A549 (cell line): ENCODE measurements around the gene TMEM132D. TPM values are rescaled to one million over a fixed set of nuclear protein-coding genes. Genes with fewer than 3 reads are reported as not detected.

Source experiments
- ATAC-seq, 2 experiments: fragments of 200-7000 bp in 1 of 2; fragments of >200 bp in 1 of 2; cut with Nextera tagmentation in 1 of 2; cut with Tn5 transposase in 1 of 2; 3 replicates each; pipeline versions ENCODE4 v1.8.0 to v1.9.1; 2018 to 2020; ENCODE audit warnings: mild to moderate bottlenecking in 1 of 2, moderate library complexity in 1 of 2
- CTCF ChIA-PET: fragments of 300-600 bp; sonication (Branson Sonifier 250); formaldehyde crosslinking; extraction: SDS; loops from one replicate; lab custom pipeline; 2021; ENCODE audit warnings: antibody characterized with exemption, inconsistent platforms; lab: Yijun Ruan, JAX
- POLR2A ChIA-PET: fragments of 350-600 bp; formaldehyde crosslinking; extraction: SDS; loops from one replicate; lab custom pipeline; 2021; ENCODE audit warnings: antibody characterized with exemption, inconsistent platforms; lab: Yijun Ruan, JAX
- DNase-seq, 2 experiments: peaks; one replicate each; pipeline versions ENCODE4 v3.0.0 to v3.0.0-alpha.2; 2011 to 2016; ENCODE audit warnings: low read depth in 1 of 2, low spot score in 1 of 2
- FAIRE-seq: peaks from 2 replicates; lab custom pipeline; 2011; peaks lifted over from hg19 to GRCh38; lab: Jason Lieb, UNC
- H3K27ac ChIP-seq, 2 experiments: fragments of >200 bp; sonication (Bioruptor Twin); formaldehyde crosslinking; 3 replicates each; pipeline ENCODE4 v1.5.1; 2016 to 2017
- H3K4me1 ChIP-seq: fragments of >200 bp; sonication (Bioruptor Twin); formaldehyde crosslinking; 3 replicates; pipeline ENCODE4 v1.6.1; 2016
- H3K4me2 ChIP-seq: fragments of >200 bp; sonication (Bioruptor Twin); formaldehyde crosslinking; 3 replicates; pipeline ENCODE4 v1.6.1; 2016
- H3K4me3 ChIP-seq: fragments of >200 bp; sonication (Bioruptor Twin); formaldehyde crosslinking; 3 replicates; pipeline ENCODE4 v1.5.1; 2016
- H3K9me3 ChIP-seq: fragments of >200 bp; sonication (Bioruptor Twin); formaldehyde crosslinking; 3 replicates; pipeline ENCODE4 v1.6.1; 2016
- CHD2 ChIP-seq: fragments of 150-350 bp; IDR thresholded peaks from 2 replicates; pipeline ENCODE4 v1.6.1; 2014; ENCODE audit warnings: low read length; ENCODE audit not compliant: partially characterized antibody
- CHD4 ChIP-seq: fragments of 200-600 bp; sonication (generic); IDR thresholded peaks from 2 replicates; pipeline ENCODE4 v1.6.1; 2016; ENCODE audit warnings: antibody characterized with exemption, mild to moderate bottlenecking, borderline replicate concordance
- EHF ChIP-seq: fragments of 250-450 bp; sonication (Bioruptor Pico); IDR thresholded peaks from 2 replicates; pipeline ENCODE4 v1.5.0; 2020; ENCODE audit warnings: mild to moderate bottlenecking
- ESRRA ChIP-seq: fragments of 150-350 bp; IDR thresholded peaks from 2 replicates; pipeline ENCODE4 v1.6.1; 2014; ENCODE audit warnings: mild to moderate bottlenecking, low read length, borderline replicate concordance
- FOSB ChIP-seq: fragments of 250-450 bp; sonication (Bioruptor Pico); IDR thresholded peaks from 2 replicates; pipeline ENCODE4 v1.5.0; 2020; ENCODE audit warnings: mild to moderate bottlenecking, moderate library complexity
- FOXS1 ChIP-seq: fragments of 250-450 bp; sonication (Bioruptor Pico); IDR thresholded peaks from 2 replicates; pipeline ENCODE4 v1.5.0; 2020; ENCODE audit warnings: mild to moderate bottlenecking, moderate library complexity
- GATA3 ChIP-seq: IDR thresholded peaks from 2 replicates; pipeline ENCODE4 v1.6.1; 2012; ENCODE audit warnings: borderline replicate concordance
- HDAC2 ChIP-seq: fragments of 200-600 bp; sonication (generic); IDR thresholded peaks from 2 replicates; pipeline ENCODE4 v1.6.1; 2016
- HEYL ChIP-seq: fragments of 250-450 bp; sonication (Bioruptor Pico); IDR thresholded peaks from 2 replicates; pipeline ENCODE4 v1.8.0; 2021; ENCODE audit warnings: mild to moderate bottlenecking, moderate library complexity
- HOXA7 ChIP-seq: fragments of 250-450 bp; sonication (Bioruptor Pico); IDR thresholded peaks from 2 replicates; pipeline ENCODE4 v1.5.0; 2020; ENCODE audit warnings: mild to moderate bottlenecking, moderate library complexity
- HOXB13 ChIP-seq: fragments of 250-450 bp; sonication (Bioruptor Pico); IDR thresholded peaks from 2 replicates; pipeline ENCODE4 v1.5.0; 2020; ENCODE audit warnings: low read depth, mild to moderate bottlenecking, moderate library complexity
- HOXB5 ChIP-seq: fragments of 250-450 bp; sonication (Bioruptor Pico); IDR thresholded peaks from 2 replicates; pipeline ENCODE4 v1.5.0; 2020; ENCODE audit warnings: mild to moderate bottlenecking, moderate library complexity
- JUN ChIP-seq, 2 experiments: fragments of >200 bp; sonication (Bioruptor Twin); formaldehyde crosslinking; IDR thresholded peaks; 2 replicates in 1 of 2; 3 replicates in 1 of 2; pipeline ENCODE4 v1.6.1; 2016 to 2017
- KDM5A ChIP-seq: fragments of 200-600 bp; sonication (generic); IDR thresholded peaks from 2 replicates; pipeline ENCODE4 v1.6.1; 2016; ENCODE audit warnings: antibody characterized with exemption, mild to moderate bottlenecking
- NPAS2 ChIP-seq: fragments of 250-450 bp; sonication (Bioruptor Pico); IDR thresholded peaks from 2 replicates; pipeline ENCODE4 v1.8.0; 2022; ENCODE audit warnings: mild to moderate bottlenecking, moderate library complexity, borderline replicate concordance
- POLR2A ChIP-seq: IDR thresholded peaks from 2 replicates; pipeline ENCODE4 v1.6.1; 2012; ENCODE audit warnings: mild to moderate bottlenecking, low read length
- RAD21 ChIP-seq, 2 experiments: fragments of >200 bp in 1 of 2; sonication (Bioruptor Twin) in 1 of 2; formaldehyde crosslinking in 1 of 2; IDR thresholded peaks in 1 of 2; conservative IDR thresholded peaks in 1 of 2; 2 replicates in 1 of 2; 3 replicates in 1 of 2; pipeline ENCODE4 v1.6.1; 2012 to 2018; ENCODE audit warnings: inconsistent platforms in 1 of 2
- RCOR1 ChIP-seq: fragments of 150-350 bp; IDR thresholded peaks from 2 replicates; pipeline ENCODE4 v1.6.1; 2014; ENCODE audit warnings: antibody characterized with exemption, low read length, low read depth
- RFX5 ChIP-seq: fragments of 450-650 bp; IDR thresholded peaks from 2 replicates; pipeline ENCODE4 v1.7.1; 2014; ENCODE audit warnings: antibody characterized with exemption, mild to moderate bottlenecking, moderate library complexity
- SREBF2 ChIP-seq: fragments of 450-650 bp; IDR thresholded peaks from 2 replicates; pipeline ENCODE4 v1.6.1; 2014; ENCODE audit warnings: mild to moderate bottlenecking, moderate library complexity
- TP53 ChIP-seq: fragments of 250-450 bp; sonication (Bioruptor Pico); IDR thresholded peaks from 2 replicates; pipeline ENCODE4 v1.5.0; 2021; ENCODE audit warnings: mild to moderate bottlenecking, moderate library complexity
- ZFP36 ChIP-seq: fragments of 450-650 bp; IDR thresholded peaks from 2 replicates; pipeline ENCODE4 v1.6.1; 2014; ENCODE audit warnings: borderline replicate concordance; ENCODE audit not compliant: partially characterized antibody
- ZNF302 ChIP-seq: fragments of 250-450 bp; sonication (Bioruptor Pico); IDR thresholded peaks from 2 replicates; pipeline ENCODE4 v1.9.0; 2021; ENCODE audit warnings: inconsistent platforms, mild to moderate bottlenecking, moderate library complexity
- ZSCAN20 ChIP-seq: fragments of 250-450 bp; sonication (Bioruptor Pico); IDR thresholded peaks from 2 replicates; pipeline ENCODE4 v1.8.0; 2022; ENCODE audit warnings: mild to moderate bottlenecking, moderate library complexity
- WGBS: methylation state at CpG from one replicate; pipeline ENCODE4 v1.1.6; 2017; ENCODE audit errors: missing lambda C conversion rate; 5-methylcytosine and 5-hydroxymethylcytosine counted together
- polyA plus RNA-seq, 4 experiments: library from polyadenylated mRNA; depleted of rRNA in 3 of 4; stranded (reverse); fragments of >200 nt; fragmentation: RNase III in 1 of 4; extraction: RNeasy Plus Mini Kit Qiagen cat#74134 plus additional on column Dnase treatment in 1 of 4; gene quantifications; 2 replicates in 3 of 4; 3 replicates in 1 of 4; pipeline ENCODE4 v1.2.3, GENCODE V29; 2011 to 2017
- TF ChIP-seq, protein P1 (sequence below): fragments of 250-450 bp; sonication (Bioruptor Pico); IDR thresholded peaks from 2 replicates; pipeline ENCODE4 v1.5.0; 2021; ENCODE audit warnings: mild to moderate bottlenecking, moderate library complexity, borderline replicate concordance
- TF ChIP-seq, protein P2 (sequence below): IDR thresholded peaks from 2 replicates; pipeline ENCODE4 v1.6.1; 2012; ENCODE audit warnings: low read depth, borderline replicate concordance
- TF ChIP-seq, protein P3 (sequence below): fragments of 150-350 bp; IDR thresholded peaks from 2 replicates; pipeline ENCODE4 v1.6.1; 2014; ENCODE audit warnings: low read depth, mild to moderate bottlenecking, low read length
- TF ChIP-seq, protein P4 (sequence below): IDR thresholded peaks from 2 replicates; pipeline ENCODE4 v1.6.1; 2012
- TF ChIP-seq, protein P5 (sequence below): fragments of >200 bp; sonication (Bioruptor Twin); formaldehyde crosslinking; IDR thresholded peaks from 2 replicates; pipeline ENCODE4 v1.6.1; 2016
- TF ChIP-seq, protein P6 (sequence below): fragments of 250-450 bp; sonication (Bioruptor Pico); IDR thresholded peaks from 2 replicates; pipeline ENCODE4 v1.5.0; 2020; ENCODE audit warnings: low read depth, mild to moderate bottlenecking, moderate library complexity

The TMEM132D gene
- polyA plus RNA-seq, 2 of the 4 experiments (the other 2 are of a cell fraction): not detected

DNA sequence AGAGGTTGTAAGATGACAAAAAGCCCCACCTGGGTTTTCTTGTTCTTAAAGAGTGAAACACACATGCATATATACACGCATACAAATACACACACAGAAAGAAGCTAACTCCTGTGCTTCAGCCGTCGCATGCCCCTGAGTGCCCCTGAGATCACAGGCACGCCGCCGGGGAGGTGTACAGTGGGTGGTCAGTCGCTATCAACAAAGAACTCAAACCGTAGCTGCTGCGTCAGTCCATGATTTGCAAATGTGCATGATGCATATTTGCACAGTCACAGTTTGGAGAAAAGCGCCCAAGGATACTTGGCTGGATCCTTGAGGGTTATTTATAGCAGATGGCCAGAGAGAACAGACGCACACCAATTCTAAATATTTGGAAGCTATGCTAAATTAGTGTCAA lies 206.9 kb downstream of the TMEM132D start:
- WGBS: 4% methylated on average over 11 of the region's 11 CpGs
- ChIA-PET CTCF (no interaction called here), POLR2A (no interaction called here)
- Histone ChIP-seq H3K4me2 (no peak overlapping the region), H3K27ac (no peak overlapping the region), H3K4me3 (no peak overlapping the region), H3K9me3 (no peaks in the 10 kb centered on the region), H3K4me1 (no peaks in the 10 kb centered on the region)
- FAIRE-seq (no peak), DNase-seq (peak in 1 of 2 experiments; percentile 9), ATAC-seq (no peak)
- TF ChIP-seq, protein P1, sequence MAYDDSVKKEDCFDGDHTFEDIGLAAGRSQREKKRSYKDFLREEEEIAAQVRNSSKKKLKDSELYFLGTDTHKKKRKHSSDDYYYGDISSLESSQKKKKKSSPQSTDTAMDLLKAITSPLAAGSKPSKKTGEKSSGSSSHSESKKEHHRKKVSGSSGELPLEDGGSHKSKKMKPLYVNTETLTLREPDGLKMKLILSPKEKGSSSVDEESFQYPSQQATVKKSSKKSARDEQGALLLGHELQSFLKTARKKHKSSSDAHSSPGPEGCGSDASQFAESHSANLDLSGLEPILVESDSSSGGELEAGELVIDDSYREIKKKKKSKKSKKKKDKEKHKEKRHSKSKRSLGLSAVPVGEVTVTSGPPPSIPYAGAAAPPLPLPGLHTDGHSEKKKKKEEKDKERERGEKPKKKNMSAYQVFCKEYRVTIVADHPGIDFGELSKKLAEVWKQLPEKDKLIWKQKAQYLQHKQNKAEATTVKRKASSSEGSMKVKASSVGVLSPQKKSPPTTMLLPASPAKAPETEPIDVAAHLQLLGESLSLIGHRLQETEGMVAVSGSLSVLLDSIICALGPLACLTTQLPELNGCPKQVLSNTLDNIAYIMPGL (CRISPR knock-in tag): no peak
- TF ChIP-seq POLR2A (no peak), EHF (CRISPR knock-in tag) (no peak), KDM5A (no peak), ESRRA (no peak), CHD4 (no peak), SREBF2 (no peak), FOXS1 (no peak), TP53 (CRISPR knock-in tag) (no peak), NPAS2 (no peak), HEYL (CRISPR knock-in tag) (no peak), RFX5 (no peak)
- TF ChIP-seq, protein P2, sequence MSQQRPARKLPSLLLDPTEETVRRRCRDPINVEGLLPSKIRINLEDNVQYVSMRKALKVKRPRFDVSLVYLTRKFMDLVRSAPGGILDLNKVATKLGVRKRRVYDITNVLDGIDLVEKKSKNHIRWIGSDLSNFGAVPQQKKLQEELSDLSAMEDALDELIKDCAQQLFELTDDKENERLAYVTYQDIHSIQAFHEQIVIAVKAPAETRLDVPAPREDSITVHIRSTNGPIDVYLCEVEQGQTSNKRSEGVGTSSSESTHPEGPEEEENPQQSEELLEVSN: no peak
- TF ChIP-seq, protein P3, sequence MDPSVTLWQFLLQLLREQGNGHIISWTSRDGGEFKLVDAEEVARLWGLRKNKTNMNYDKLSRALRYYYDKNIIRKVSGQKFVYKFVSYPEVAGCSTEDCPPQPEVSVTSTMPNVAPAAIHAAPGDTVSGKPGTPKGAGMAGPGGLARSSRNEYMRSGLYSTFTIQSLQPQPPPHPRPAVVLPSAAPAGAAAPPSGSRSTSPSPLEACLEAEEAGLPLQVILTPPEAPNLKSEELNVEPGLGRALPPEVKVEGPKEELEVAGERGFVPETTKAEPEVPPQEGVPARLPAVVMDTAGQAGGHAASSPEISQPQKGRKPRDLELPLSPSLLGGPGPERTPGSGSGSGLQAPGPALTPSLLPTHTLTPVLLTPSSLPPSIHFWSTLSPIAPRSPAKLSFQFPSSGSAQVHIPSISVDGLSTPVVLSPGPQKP: no peak
- TF ChIP-seq, protein P4, sequence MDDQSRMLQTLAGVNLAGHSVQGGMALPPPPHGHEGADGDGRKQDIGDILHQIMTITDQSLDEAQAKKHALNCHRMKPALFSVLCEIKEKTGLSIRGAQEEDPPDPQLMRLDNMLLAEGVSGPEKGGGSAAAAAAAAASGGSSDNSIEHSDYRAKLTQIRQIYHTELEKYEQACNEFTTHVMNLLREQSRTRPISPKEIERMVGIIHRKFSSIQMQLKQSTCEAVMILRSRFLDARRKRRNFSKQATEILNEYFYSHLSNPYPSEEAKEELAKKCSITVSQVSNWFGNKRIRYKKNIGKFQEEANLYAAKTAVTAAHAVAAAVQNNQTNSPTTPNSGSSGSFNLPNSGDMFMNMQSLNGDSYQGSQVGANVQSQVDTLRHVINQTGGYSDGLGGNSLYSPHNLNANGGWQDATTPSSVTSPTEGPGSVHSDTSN: no peak

DNA sequence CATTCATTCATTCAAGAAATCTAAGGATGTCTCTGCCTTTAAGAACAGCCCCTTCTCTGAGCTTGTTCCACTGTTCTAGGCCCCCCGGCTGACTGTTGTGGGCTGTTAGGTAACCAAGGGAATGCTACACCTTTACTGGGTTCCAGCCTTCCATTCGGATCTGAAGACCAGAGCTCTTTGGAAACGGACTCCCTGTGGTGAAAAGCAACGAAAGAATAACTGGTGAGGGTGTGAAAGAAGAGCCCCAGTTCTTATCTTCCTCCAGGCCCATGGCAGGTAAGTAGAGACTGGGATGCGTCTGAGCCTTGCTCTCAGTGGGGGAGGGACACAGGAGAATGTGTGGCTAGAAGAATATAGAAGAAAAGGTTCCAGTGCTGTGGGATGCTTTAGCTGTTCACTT lies 207.4 kb downstream of the TMEM132D start:
- ChIA-PET POLR2A (no interaction called here), CTCF (no interaction called here)
- H3K9me3 ChIP-seq: no peaks in the 10 kb centered on the region
- no peak overlapping the region for H3K4me3 ChIP-seq
- FAIRE-seq (no peak), ATAC-seq (no peak), DNase-seq (no peak)
- 2% methylated on average over 5 of the region's 5 CpGs for WGBS
- TF ChIP-seq RCOR1 (no peak), RAD21 (conservative IDR thresholded peaks at IDR 0.05 in 1 of 2, IDR thresholded peaks at IDR 0.05 in 1 of 2) (no peak), FOXS1 (no peak), HEYL (CRISPR knock-in tag) (no peak), HDAC2 (no peak), CHD2 (no peak), HOXB5 (CRISPR knock-in tag) (no peak), NPAS2 (no peak), HOXB13 (CRISPR knock-in tag) (no peak), ZNF302 (CRISPR knock-in tag) (no peak), GATA3 (no peak), ZFP36 (no peak), FOSB (no peak), KDM5A (no peak), ZSCAN20 (no peak), HOXA7 (CRISPR knock-in tag) (no peak), JUN (IDR thresholded peaks at IDR 0.05) (no peak)
- TF ChIP-seq, protein P1 (CRISPR knock-in tag): no peak
- TF ChIP-seq, protein P5, sequence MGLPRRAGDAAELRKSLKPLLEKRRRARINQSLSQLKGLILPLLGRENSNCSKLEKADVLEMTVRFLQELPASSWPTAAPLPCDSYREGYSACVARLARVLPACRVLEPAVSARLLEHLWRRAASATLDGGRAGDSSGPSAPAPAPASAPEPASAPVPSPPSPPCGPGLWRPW: no peak
- TF ChIP-seq, protein P6, sequence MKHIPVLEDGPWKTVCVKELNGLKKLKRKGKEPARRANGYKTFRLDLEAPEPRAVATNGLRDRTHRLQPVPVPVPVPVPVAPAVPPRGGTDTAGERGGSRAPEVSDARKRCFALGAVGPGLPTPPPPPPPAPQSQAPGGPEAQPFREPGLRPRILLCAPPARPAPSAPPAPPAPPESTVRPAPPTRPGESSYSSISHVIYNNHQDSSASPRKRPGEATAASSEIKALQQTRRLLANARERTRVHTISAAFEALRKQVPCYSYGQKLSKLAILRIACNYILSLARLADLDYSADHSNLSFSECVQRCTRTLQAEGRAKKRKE: no peak
- no peak overlapping the region for H3K27ac ChIP-seq
- H3K4me1 ChIP-seq: no peaks in the 10 kb centered on the region
- H3K4me2 ChIP-seq: no peak overlapping the region
